Measurements from ENCODE around the gene SORCS3.

- TF ChIP-seq CTCF (IDR thresholded peaks at IDR 0.05) (no peak), ZFX (IDR thresholded peaks at IDR 0.05; ENCODE audit: borderline replicate concordance) (no peak)
Measured at GRCh38 chr10:104875561-104875960, 234.5 kb downstream of the SORCS3 start.
